SU-DHL-6 (cell line): ENCODE data around the gene OSBPL9.

Source experiments
- H2AFZ ChIP-seq: fragments of 200-600 bp; sonication (generic); 2 replicates; pipeline ENCODE4 v1.6.1; 2014; ENCODE audit warnings: low read depth, mild to moderate bottlenecking, moderate library complexity, mixed read lengths, antibody characterized with exemption, low read length; ENCODE audit not compliant: severe bottlenecking
- H3F3A ChIP-seq: fragments of 200-600 bp; shearing (Covaris generic); 2 replicates; pipeline ENCODE4 v1.6.0; 2016; ENCODE audit warnings: antibody characterized with exemption, mild to moderate bottlenecking; ENCODE audit not compliant: insufficient read depth
- H3K27ac ChIP-seq: fragments of 200-600 bp; sonication (generic); 2 replicates; pipeline ENCODE4 v1.5.1; 2016; ENCODE audit warnings: low read depth, mild to moderate bottlenecking, low read length, moderate library complexity, mixed read lengths
- H3K27me3 ChIP-seq: fragments of 200-600 bp; sonication (generic), shearing (Covaris generic); 2 replicates; pipeline ENCODE4 v1.6.0; 2014; ENCODE audit warnings: mild to moderate bottlenecking, low read length
- H3K36me3 ChIP-seq: fragments of 200-600 bp; sonication (generic); 2 replicates; pipeline ENCODE4 v1.6.1; 2014; ENCODE audit warnings: mild to moderate bottlenecking, low read length, mixed read lengths
- H3K4me2 ChIP-seq: fragments of 300-600, 200-600 bp; shearing (Covaris generic), sonication (generic); 2 replicates; pipeline ENCODE4 v1.6.0; 2014; ENCODE audit warnings: low read length, low read depth, mild to moderate bottlenecking; ENCODE audit not compliant: poor library complexity, severe bottlenecking
- H3K4me3 ChIP-seq: fragments of 200-600 bp; sonication (generic); 2 replicates; pipeline ENCODE4 v1.5.1; 2014; ENCODE audit warnings: antibody characterized with exemption, low read length, mild to moderate bottlenecking, mixed read lengths; ENCODE audit not compliant: insufficient read depth, poor library complexity, severe bottlenecking
- H3K79me2 ChIP-seq: fragments of 200-600 bp; sonication (generic); 2 replicates; pipeline ENCODE4 v1.6.1; 2014; ENCODE audit warnings: mild to moderate bottlenecking, low read length, moderate library complexity; ENCODE audit not compliant: insufficient read depth
- H3K9ac ChIP-seq: fragments of 200-600 bp; sonication (generic); 2 replicates; pipeline ENCODE4 v1.7.0; 2014; ENCODE audit warnings: mild to moderate bottlenecking, low read length
- H3K9me2 ChIP-seq: fragments of 200-600 bp; sonication (generic); replicated peaks from 2 replicates; pipeline ENCODE4 v1.6.1; 2014; ENCODE audit warnings: low read length; ENCODE audit not compliant: insufficient read depth
- H3K9me3 ChIP-seq: fragments of 200-600 bp; sonication (generic); 2 replicates; pipeline ENCODE4 v1.6.1; 2014; ENCODE audit warnings: low read length, mixed read lengths; ENCODE audit not compliant: insufficient read depth
- H4K20me1 ChIP-seq: fragments of 200-600 bp; sonication (generic); 2 replicates; pipeline ENCODE4 v1.6.1; 2014; ENCODE audit warnings: low read depth, mild to moderate bottlenecking, antibody characterized with exemption, low read length, moderate library complexity, mixed read lengths
- CTCF ChIP-seq: fragments of 200-600 bp; sonication (generic); IDR thresholded peaks from one replicate; pipeline ENCODE4 v1.5.1; 2017; ENCODE audit warnings: antibody characterized with exemption, mild to moderate bottlenecking, low read length, moderate library complexity; ENCODE audit not compliant: insufficient read depth, poor library complexity, severe bottlenecking
- EZH2phosphoT487 ChIP-seq: fragments of 200-600 bp; sonication (generic), shearing (Covaris generic); conservative IDR thresholded peaks from 2 replicates; pipeline ENCODE4 v1.6.1; 2018; ENCODE audit warnings: mild to moderate bottlenecking, antibody characterized with exemption, low read length, moderate library complexity, mixed read lengths

The OSBPL9 gene

GRCh38 chr1:51753969-51754368 is 137.1 kb downstream of the OSBPL9 start:
- TF ChIP-seq EZH2phosphoT487, result no peak
- Histone ChIP-seq H3K4me3 (no peak overlapping the region), H3F3A (no peaks in the 10 kb centered on the region), H3K79me2 (no peaks in the 10 kb centered on the region), H3K36me3 (peaks cover 7% of the 10 kb centered on the region; the same call in 1 of the 2 replicates), H3K27me3 (no peaks in the 10 kb centered on the region), H3K9me3 (no peaks in the 10 kb centered on the region), H3K9me2 (no peaks in the 10 kb centered on the region), H4K20me1 (no peaks in the 10 kb centered on the region), H2AFZ (no peak overlapping the region), H3K4me2 (no peak overlapping the region), H3K27ac (no peak overlapping the region), H3K9ac (no peak overlapping the region)

DNA sequence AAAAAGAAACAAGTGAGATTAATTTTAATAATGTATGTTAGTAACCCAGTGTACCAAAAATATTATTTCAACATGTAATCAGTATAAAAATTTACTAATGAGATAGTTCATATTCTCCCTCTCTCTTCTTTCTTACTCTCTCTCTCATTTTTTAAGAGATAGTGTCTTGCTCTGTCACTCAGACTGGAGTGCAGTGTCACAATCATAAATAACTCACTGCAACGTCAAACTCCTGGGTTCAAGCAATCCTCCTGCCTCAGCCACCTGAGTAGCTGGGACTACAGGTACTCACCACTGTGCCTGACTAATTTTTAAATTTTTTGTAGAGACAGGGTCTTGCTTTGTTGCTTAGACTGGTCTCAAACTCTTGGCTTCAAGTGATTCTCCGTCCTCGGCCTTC is 137.8 kb downstream of the OSBPL9 start:
- Histone ChIP-seq H3K4me3 (no peak overlapping the region), H3K79me2 (no peaks in the 10 kb centered on the region), H3K27me3 (no peaks in the 10 kb centered on the region), H3K4me2 (no peak overlapping the region), H2AFZ (no peak overlapping the region), H3K9me3 (no peaks in the 10 kb centered on the region), H4K20me1 (no peaks in the 10 kb centered on the region), H3K9ac (no peak overlapping the region), H3F3A (no peaks in the 10 kb centered on the region), H3K27ac (no peak overlapping the region), H3K9me2 (no peaks in the 10 kb centered on the region), H3K36me3 (peaks cover 7% of the 10 kb centered on the region; the same call in 1 of the 2 replicates)
- no peak for TF ChIP-seq CTCF
- no peak for TF ChIP-seq EZH2phosphoT487

- no peaks in the 10 kb centered on the region for H3K79me2 ChIP-seq
- H3K9me3 ChIP-seq, result no peaks in the 10 kb centered on the region
- H3K4me3 ChIP-seq, result no peak overlapping the region
- TF ChIP-seq CTCF, result no peak
- TF ChIP-seq EZH2phosphoT487, result no peak
- no peaks in the 10 kb centered on the region for H3F3A ChIP-seq
- H3K27ac ChIP-seq, result no peak overlapping the region
- H3K4me2 ChIP-seq, result no peak overlapping the region
- H3K9me2 ChIP-seq, result no peaks in the 10 kb centered on the region
- H4K20me1 ChIP-seq, result no peaks in the 10 kb centered on the region
- peaks cover 7% of the 10 kb centered on the region; the same call in 1 of the 2 replicates for H3K36me3 ChIP-seq
- H3K27me3 ChIP-seq, result no peaks in the 10 kb centered on the region
- no peak overlapping the region for H2AFZ ChIP-seq
- H3K9ac ChIP-seq, result no peak overlapping the region
Observed at GRCh38 chr1:51755437-51755836, 138.5 kb downstream of the OSBPL9 start.

DNA sequence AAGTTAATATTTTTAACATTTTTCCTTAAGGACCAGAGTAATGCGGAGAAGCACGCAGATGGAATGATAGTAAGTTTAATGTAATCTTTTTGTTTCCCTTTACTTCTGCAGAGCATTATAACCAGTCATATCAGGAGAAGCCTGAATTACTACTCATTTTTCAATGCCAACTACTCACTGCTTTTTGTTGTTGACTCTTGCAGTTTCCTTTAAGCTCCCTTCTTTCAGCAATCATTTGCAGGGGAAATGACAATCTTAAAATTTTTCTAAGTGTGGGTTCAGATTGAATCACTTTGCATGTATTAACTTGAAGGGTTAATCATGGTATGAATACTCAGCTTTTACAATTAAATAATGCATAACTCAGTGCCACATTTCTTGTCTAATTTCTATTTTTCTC is 139.4 kb downstream of the OSBPL9 start:
- Histone ChIP-seq H3K4me3 (no peak overlapping the region), H2AFZ (no peak overlapping the region), H3F3A (no peaks in the 10 kb centered on the region), H3K27me3 (no peaks in the 10 kb centered on the region), H3K27ac (no peak overlapping the region), H3K79me2 (no peaks in the 10 kb centered on the region), H3K9me3 (no peaks in the 10 kb centered on the region), H3K9me2 (no peaks in the 10 kb centered on the region), H4K20me1 (no peaks in the 10 kb centered on the region), H3K9ac (no peak overlapping the region), H3K4me2 (no peak overlapping the region), H3K36me3 (peaks cover 7% of the 10 kb centered on the region; the same call in 1 of the 2 replicates)
- TF ChIP-seq EZH2phosphoT487 (no peak), CTCF (no peak)
